ENCODE data around the gene DPM2.
A peak's percentile ranks its signal among the peaks of the same experiment; 100 is the strongest.

DPM2 gene

GRCh38 chr9:127934248-127934647 lies 3.4 kb downstream of the DPM2 start:
- no peak for DNase-seq

GRCh38 chr9:127931092-127931881 lies 6.4 kb downstream of the DPM2 start:
- peak; percentile 69 for DNase-seq

- DNase-seq: peak; percentile 77
Observed at GRCh38 chr9:127930231-127931091, 7.2 kb downstream of the DPM2 start, which contains the start of gene PIP5KL1. PIP5KL1 (minus strand) TSS chr9:127930777; CDS start chr9:127930752, 25 bp downstream.

- no peak for DNase-seq
Observed at GRCh38 chr9:127929625-127929979, 8.1 kb downstream of the DPM2 start.

- DNase-seq: no peak
Observed at GRCh38 chr9:127928676-127929624, 8.7 kb downstream of the DPM2 start.

GRCh38 chr9:127927988-127928675 lies 9.5 kb downstream of the DPM2 start:
- DNase-seq: no peak

GRCh38 chr9:127927201-127927987 lies 10.3 kb downstream of the DPM2 start:
- DNase-seq: no peak

GRCh38 chr9:127926906-127927200 lies 10.8 kb downstream of the DPM2 start:
- DNase-seq: no peak

GRCh38 chr9:127925959-127926905 lies 11.4 kb downstream of the DPM2 start:
- DNase-seq: no peak

GRCh38 chr9:127924736-127925444 lies 12.8 kb downstream of the DPM2 start:
- no peak for DNase-seq

GRCh38 chr9:127923771-127924170 lies 13.9 kb downstream of the DPM2 start:
- peak; percentile 97 for DNase-seq

GRCh38 chr9:127923046-127923445 lies 14.6 kb downstream of the DPM2 start:
- no peak for DNase-seq

- peak; percentile 54 for DNase-seq
Observed at GRCh38 chr9:127921557-127922120, 16.0 kb downstream of the DPM2 start.

- no peak for DNase-seq
Observed at GRCh38 chr9:127920794-127921193, 16.9 kb downstream of the DPM2 start.

GRCh38 chr9:127919253-127919815 lies 18.3 kb downstream of the DPM2 start:
- DNase-seq: peak; percentile 99

GRCh38 chr9:127918183-127919107 lies 19.2 kb downstream of the DPM2 start:
- DNase-seq: peak; percentile 40

- no peak for DNase-seq
Observed at GRCh38 chr9:127917603-127918002, 20.1 kb downstream of the DPM2 start.

Data from fibroblast of skin of right biceps (primary cell).